H9 (cell line): Measurements from ENCODE around the gene EPN1. TPM values are rescaled to one million over a fixed set of nuclear protein-coding genes. Genes with fewer than 3 reads are reported as not detected.

Source experiments
- DNase-seq: peaks from one replicate; pipeline ENCODE4 v3.0.0-alpha.2; 2017
- H2AFZ ChIP-seq: one replicate; pipeline ENCODE4 v1.6.1; 2013; ENCODE audit warnings: mild to moderate bottlenecking, low read length, control low read depth, moderate library complexity
- H2AK5ac ChIP-seq: 2 replicates; pipeline ENCODE4 v1.6.1; 2013; ENCODE audit warnings: low read length, control low read depth, mixed read lengths; ENCODE audit not compliant: insufficient read length
- H2BK120ac ChIP-seq: one replicate; pipeline ENCODE4 v1.6.1; 2013; ENCODE audit warnings: low read depth, mild to moderate bottlenecking, low read length, control low read depth, inconsistent platforms; ENCODE audit not compliant: poor library complexity, severe bottlenecking
- H2BK12ac ChIP-seq: 2 replicates; pipeline ENCODE4 v1.6.1; 2013; ENCODE audit warnings: low read length, control low read depth, mixed read lengths, low read depth; ENCODE audit not compliant: insufficient read length
- H2BK15ac ChIP-seq: 2 replicates; pipeline ENCODE4 v1.6.1; 2013; ENCODE audit warnings: low read depth, low read length, control low read depth
- H2BK20ac ChIP-seq: one replicate; pipeline ENCODE4 v1.6.1; 2013; ENCODE audit warnings: low read depth, mild to moderate bottlenecking, low read length, control low read depth, inconsistent platforms; ENCODE audit not compliant: poor library complexity, severe bottlenecking
- H2BK5ac ChIP-seq: 2 replicates; pipeline ENCODE4 v1.6.1; 2013; ENCODE audit warnings: low read length, control low read depth, mixed read lengths; ENCODE audit not compliant: insufficient read length
- H3K14ac ChIP-seq: 2 replicates; pipeline ENCODE4 v1.6.1; 2013; ENCODE audit warnings: low read length, control low read depth; ENCODE audit not compliant: insufficient read depth
- H3K18ac ChIP-seq: 2 replicates; pipeline ENCODE4 v1.6.1; 2013; ENCODE audit warnings: low read depth, mild to moderate bottlenecking, mixed read lengths, low read length, control low read depth; ENCODE audit not compliant: insufficient read length
- H3K23ac ChIP-seq: 2 replicates; pipeline ENCODE4 v1.6.1; 2013; ENCODE audit warnings: low read length, control low read depth, mixed read lengths, low read depth; ENCODE audit not compliant: insufficient read length
- H3K23me2 ChIP-seq: 2 replicates; pipeline ENCODE4 v1.6.1; 2013; ENCODE audit warnings: low read depth, mild to moderate bottlenecking, mixed read lengths, low read length, control low read depth; ENCODE audit not compliant: insufficient read length, poor library complexity, severe bottlenecking
- H3K27ac ChIP-seq: 2 replicates; pipeline ENCODE4 v1.5.1; 2013; ENCODE audit warnings: low read length, control low read depth, mixed read lengths, low read depth; ENCODE audit not compliant: insufficient read length
- H3K27me3 ChIP-seq: 2 replicates; pipeline ENCODE4 v1.6.1; 2013; ENCODE audit warnings: low read length, control low read depth, inconsistent platforms; ENCODE audit not compliant: insufficient read depth
- H3K4ac ChIP-seq: 2 replicates; pipeline ENCODE4 v1.6.1; 2013; ENCODE audit warnings: low read depth, mild to moderate bottlenecking, control low read depth, inconsistent platforms, low read length, moderate library complexity
- H3K4me1 ChIP-seq: 2 replicates; pipeline ENCODE4 v1.6.1; 2013; ENCODE audit warnings: low read length, control low read depth, inconsistent platforms; ENCODE audit not compliant: insufficient read depth
- H3K4me2 ChIP-seq: 2 replicates; pipeline ENCODE4 v1.6.1; 2013; ENCODE audit warnings: low read length, control low read depth, mixed read lengths; ENCODE audit not compliant: insufficient read length, insufficient read depth
- H3K56ac ChIP-seq: 2 replicates; pipeline ENCODE4 v1.6.1; 2013; ENCODE audit warnings: low read depth, mild to moderate bottlenecking, mixed read lengths, low read length, control low read depth; ENCODE audit not compliant: insufficient read length
- H3K79me1 ChIP-seq: 2 replicates; pipeline ENCODE4 v1.6.1; 2013; ENCODE audit warnings: low read depth, mild to moderate bottlenecking, moderate library complexity, low read length, control low read depth, inconsistent platforms; ENCODE audit not compliant: insufficient read depth, poor library complexity, severe bottlenecking
- H3K79me2 ChIP-seq: 2 replicates; pipeline ENCODE4 v1.6.1; 2013; ENCODE audit warnings: low read length, control low read depth, inconsistent platforms; ENCODE audit not compliant: insufficient read depth
- H3K9ac ChIP-seq: 2 replicates; pipeline ENCODE4 v1.6.1; 2013; ENCODE audit warnings: low read length, control low read depth, mixed read lengths; ENCODE audit not compliant: insufficient read length; ENCODE audit errors: extremely low read depth
- H3K9me3 ChIP-seq: one replicate; pipeline ENCODE4 v1.6.1; 2013; ENCODE audit warnings: low read depth, low read length, inconsistent platforms; ENCODE audit not compliant: control insufficient read depth
- H3T11ph ChIP-seq: one replicate; pipeline ENCODE4 v1.6.1; 2013; ENCODE audit warnings: mild to moderate bottlenecking, low read length, control low read depth, inconsistent platforms
- H4K20me1 ChIP-seq: one replicate; pipeline ENCODE4 v1.6.1; 2013; ENCODE audit not compliant: control insufficient read depth, insufficient read length, insufficient read depth
- H4K5ac ChIP-seq: 2 replicates; pipeline ENCODE4 v1.6.1; 2013; ENCODE audit warnings: low read depth, mild to moderate bottlenecking, mixed read lengths, low read length, control low read depth; ENCODE audit not compliant: insufficient read length
- H4K8ac ChIP-seq: replicated peaks from 2 replicates; pipeline ENCODE4 v1.6.1; 2013; ENCODE audit warnings: low read length, control low read depth, mixed read lengths, low read depth; ENCODE audit not compliant: insufficient read length
- H4K91ac ChIP-seq: 2 replicates; pipeline ENCODE4 v1.6.1; 2013; ENCODE audit warnings: low read depth, mild to moderate bottlenecking, moderate library complexity, mixed read lengths, low read length, control low read depth; ENCODE audit not compliant: insufficient read length
- H3K27ac Mint-ChIP-seq, 3 experiments: 2 replicates in 2 of 3; 3 replicates in 1 of 3; pipeline ENCODE4 v1.8.0; 2020 to 2021; ENCODE audit warnings: mixed read lengths in 3 of 3, mild to moderate bottlenecking in 1 of 3, moderate library complexity in 1 of 3
- H3K27me3 Mint-ChIP-seq: 2 replicates; pipeline ENCODE4 v1.8.0; 2021; ENCODE audit warnings: low read depth, mild to moderate bottlenecking, moderate library complexity, mixed read lengths
- H3K36me3 Mint-ChIP-seq, 3 experiments: 2 replicates in 2 of 3; 3 replicates in 1 of 3; pipeline ENCODE4 v1.8.0; 2020 to 2021; ENCODE audit warnings: low read depth in 3 of 3, mixed read lengths in 3 of 3; ENCODE audit not compliant: insufficient read depth in 1 of 3
- H3K4me1 Mint-ChIP-seq, 2 experiments: 2 replicates each; pipeline ENCODE4 v1.8.0; 2020; ENCODE audit warnings: mixed read lengths in 2 of 2
- H3K4me3 Mint-ChIP-seq, 2 experiments: 2 replicates in 1 of 2; 3 replicates in 1 of 2; pipeline ENCODE4 v1.8.0; 2020 to 2021; ENCODE audit warnings: mild to moderate bottlenecking in 2 of 2, mixed read lengths in 2 of 2, moderate library complexity in 1 of 2
- H3K9me3 Mint-ChIP-seq, 2 experiments: 2 replicates in 1 of 2; 3 replicates in 1 of 2; pipeline ENCODE4 v1.8.0; 2020; ENCODE audit warnings: mild to moderate bottlenecking in 2 of 2, mixed read lengths in 2 of 2, moderate library complexity in 1 of 2
- CTCF ChIP-seq: fragments of 200-600 bp; sonication (generic); conservative IDR thresholded peaks from 3 replicates; pipeline ENCODE4 v1.8.0; 2021; ENCODE audit warnings: antibody characterized with exemption, mild to moderate bottlenecking
- WGBS: extraction: QIAGEN DNeasy Blood & Tissue Kit; methylation state at CpG from one replicate; pipeline ENCODE4 v1.1.7; 2013; ENCODE audit warnings: missing lambda C conversion rate, low lambda C conversion rate, mixed read lengths; ENCODE audit not compliant: insufficient read length; ENCODE audit errors: extremely low coverage; 5-methylcytosine and 5-hydroxymethylcytosine counted together
- total RNA-seq: library from RNA; stranded (reverse); gene quantifications from 2 replicates; pipeline ENCODE4 v1.2.1, GENCODE V29; 2021

Gene EPN1
- total RNA-seq, 1 experiment from 2014 or later, result 159 TPM

- no peak overlapping the region for H4K5ac ChIP-seq
- no peak overlapping the region for H2BK15ac ChIP-seq
- no peak overlapping the region for H3K23ac ChIP-seq
- no peak overlapping the region for H2AK5ac ChIP-seq
- H4K8ac ChIP-seq, result no peak overlapping the region
- no peak overlapping the region for H3K4ac ChIP-seq
- H3K27me3 Mint-ChIP-seq, result no peaks in the 10 kb centered on the region
- no peaks in the 10 kb centered on the region for H4K20me1 ChIP-seq
- H2BK120ac ChIP-seq, result no peak overlapping the region
- no peak overlapping the region for H2BK5ac ChIP-seq
- H2AFZ ChIP-seq, result no peak overlapping the region
- no peak overlapping the region for H3K14ac ChIP-seq
- H3K9me3 ChIP-seq, result no peaks in the 10 kb centered on the region
- no peak overlapping the region for H3K4me2 ChIP-seq
- H4K91ac ChIP-seq, result no peak overlapping the region
- no peak for TF ChIP-seq CTCF
- no peaks in the 10 kb centered on the region; a peak in 1 of 5 replicates for H3K9me3 Mint-ChIP-seq
- no peaks in the 10 kb centered on the region for H3K4me1 Mint-ChIP-seq
- no peak overlapping the region for H3K9ac ChIP-seq
- DNase-seq, result no peak
- no peak overlapping the region for H3T11ph ChIP-seq
- no peaks in the 10 kb centered on the region for H3K23me2 ChIP-seq
- no CpG with 5 or more reads among the region's 27 CpGs for WGBS
- peak overlapping the region in 1 of 3 experiments; percentile 97; a peak in 1 of 7 replicates for H3K27ac Mint-ChIP-seq
- peaks cover 28 to 62% (median 51%) of the 10 kb centered on the region in 3 experiments for H3K36me3 Mint-ChIP-seq
- no peaks in the 10 kb centered on the region for H3K4me1 ChIP-seq
- H3K27ac ChIP-seq, result no peak overlapping the region
- no peak overlapping the region for H3K56ac ChIP-seq
- H2BK20ac ChIP-seq, result no peak overlapping the region
- no peak overlapping the region for H2BK12ac ChIP-seq
- no peak overlapping the region; a peak in 1 of 5 replicates for H3K4me3 Mint-ChIP-seq
- no peaks in the 10 kb centered on the region for H3K79me2 ChIP-seq
- no peaks in the 10 kb centered on the region for H3K79me1 ChIP-seq
- H3K18ac ChIP-seq, result no peak overlapping the region
- no peaks in the 10 kb centered on the region for H3K27me3 ChIP-seq
These were observed 13.6 kb downstream of the EPN1 start for GRCh38 chr19:55688422-55689218.
